Fibroblast of lung (primary cell): ENCODE results near the gene SENP2.

ENCODE experiments used
- EZH2 ChIP-seq: IDR thresholded peaks from 2 replicates; pipeline ENCODE4 v1.5.1; 2012; ENCODE audit warnings: low read length, control low read depth, mild to moderate bottlenecking; ENCODE audit errors: missing control alignments
- TF ChIP-seq, protein P1 (sequence below), 2 donors: IDR thresholded peaks in 1 of 2; conservative IDR thresholded peaks in 1 of 2; 1 replicate in 1 of 2; 2 replicates in 1 of 2; pipeline ENCODE4 v1.5.1; 2011 to 2012; ENCODE audit warnings: low read length in 2 of 2, control low read depth in 1 of 2, inconsistent platforms in 1 of 2, low read depth in 1 of 2, mild to moderate bottlenecking in 1 of 2

DNA sequence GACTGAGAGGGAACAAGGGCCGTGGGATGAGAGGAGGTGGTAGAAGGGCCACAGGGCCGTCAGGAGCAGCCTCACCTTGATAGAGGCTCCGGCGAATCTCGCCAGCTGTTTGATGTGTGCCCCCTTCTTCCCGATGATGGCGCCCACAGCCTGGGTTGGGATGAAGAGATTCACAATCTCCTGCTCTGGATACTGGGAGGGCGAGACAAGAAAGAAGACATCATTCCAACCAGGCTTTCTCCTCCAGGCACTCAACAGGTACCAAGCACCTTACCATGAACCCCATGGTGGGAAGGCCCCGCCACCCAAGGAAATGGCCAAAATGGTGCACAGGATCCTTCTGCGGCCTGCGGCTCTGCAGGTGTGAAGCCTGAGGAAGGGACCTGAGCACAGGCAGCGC, 71.1 kb downstream of the SENP2 start:
- TF ChIP-seq, protein P1, sequence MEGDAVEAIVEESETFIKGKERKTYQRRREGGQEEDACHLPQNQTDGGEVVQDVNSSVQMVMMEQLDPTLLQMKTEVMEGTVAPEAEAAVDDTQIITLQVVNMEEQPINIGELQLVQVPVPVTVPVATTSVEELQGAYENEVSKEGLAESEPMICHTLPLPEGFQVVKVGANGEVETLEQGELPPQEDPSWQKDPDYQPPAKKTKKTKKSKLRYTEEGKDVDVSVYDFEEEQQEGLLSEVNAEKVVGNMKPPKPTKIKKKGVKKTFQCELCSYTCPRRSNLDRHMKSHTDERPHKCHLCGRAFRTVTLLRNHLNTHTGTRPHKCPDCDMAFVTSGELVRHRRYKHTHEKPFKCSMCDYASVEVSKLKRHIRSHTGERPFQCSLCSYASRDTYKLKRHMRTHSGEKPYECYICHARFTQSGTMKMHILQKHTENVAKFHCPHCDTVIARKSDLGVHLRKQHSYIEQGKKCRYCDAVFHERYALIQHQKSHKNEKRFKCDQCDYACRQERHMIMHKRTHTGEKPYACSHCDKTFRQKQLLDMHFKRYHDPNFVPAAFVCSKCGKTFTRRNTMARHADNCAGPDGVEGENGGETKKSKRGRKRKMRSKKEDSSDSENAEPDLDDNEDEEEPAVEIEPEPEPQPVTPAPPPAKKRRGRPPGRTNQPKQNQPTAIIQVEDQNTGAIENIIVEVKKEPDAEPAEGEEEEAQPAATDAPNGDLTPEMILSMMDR (conservative IDR thresholded peaks at IDR 0.05 in 1 of 2, IDR thresholded peaks at IDR 0.05 in 1 of 2; ENCODE audit: low read depth in 1 of 2, low read length in 2 of 2) = no peak
- no peak for TF ChIP-seq EZH2
